GM18858 (cell line): ENCODE measurements around the gene MMAB.

ENCODE experiments used
- ATAC-seq: cut with Tn5 transposase; IDR thresholded peaks from one replicate; pipeline ENCODE4 v1.9.1; 2021; ENCODE audit not compliant: unreplicated experiment

The MMAB gene

GRCh38 chr12:109586385-109587296 lies 13.3 kb upstream of the MMAB start:
- ATAC-seq, result no peak

- no peak for ATAC-seq
These were observed 10.4 kb upstream of the MMAB start for GRCh38 chr12:109583733-109584132.

GRCh38 chr12:109582636-109583035 lies 9.3 kb upstream of the MMAB start:
- no peak for ATAC-seq

GRCh38 chr12:109581856-109582255 lies 8.6 kb upstream of the MMAB start:
- ATAC-seq, result no peak

GRCh38 chr12:109581334-109581691 lies 8.0 kb upstream of the MMAB start:
- no peak for ATAC-seq

GRCh38 chr12:109580684-109581333 lies 7.5 kb upstream of the MMAB start:
- ATAC-seq, result no peak

- ATAC-seq, result no peak
These were observed 7.0 kb upstream of the MMAB start for GRCh38 chr12:109580272-109580671.

- ATAC-seq, result no peak
These were observed 6.3 kb upstream of the MMAB start for GRCh38 chr12:109579639-109580038.

- ATAC-seq, result no peak
These were observed 5.1 kb upstream of the MMAB start for GRCh38 chr12:109578330-109578927.

GRCh38 chr12:109577311-109577710 lies 4.0 kb upstream of the MMAB start:
- ATAC-seq, result no peak

GRCh38 chr12:109575683-109576082 lies 2.4 kb upstream of the MMAB start:
- no peak for ATAC-seq

GRCh38 chr12:109573914-109574244 lies 575 bp upstream of the MMAB start:
- ATAC-seq, result no peak

GRCh38 chr12:109572506-109572845 lies 828 bp downstream of the MMAB start:
- ATAC-seq, result no peak

- ATAC-seq, result no peak
These were observed 1.4 kb downstream of the MMAB start for GRCh38 chr12:109571773-109572505.

- ATAC-seq, result no peak
These were observed 4.8 kb downstream of the MMAB start for GRCh38 chr12:109568486-109568885.

GRCh38 chr12:109567967-109568366 lies 5.3 kb downstream of the MMAB start:
- no peak for ATAC-seq

GRCh38 chr12:109567296-109567695 lies 6.0 kb downstream of the MMAB start:
- ATAC-seq, result no peak

- no peak for ATAC-seq
These were observed 6.9 kb downstream of the MMAB start for GRCh38 chr12:109566424-109566823.

- ATAC-seq, result no peak
These were observed 9.7 kb downstream of the MMAB start for GRCh38 chr12:109563291-109564284.

GRCh38 chr12:109562871-109563270 lies 10.4 kb downstream of the MMAB start:
- ATAC-seq, result no peak

GRCh38 chr12:109561711-109562030 lies 11.6 kb downstream of the MMAB start:
- no peak for ATAC-seq
